Chondrocyte (in vitro differentiated cells): Measurements from ENCODE around the gene PRKAR1B. TPM values are rescaled to one million over a fixed set of nuclear protein-coding genes. Genes with fewer than 3 reads are reported as not detected.

Experiments
- DNase-seq: peaks from one replicate; pipeline ENCODE4 v3.0.0; 2021; ENCODE audit warnings: mixed read lengths, low spot score
- H3K27ac Mint-ChIP-seq: one replicate; pipeline ENCODE4 v1.8.0; 2021; ENCODE audit warnings: mild to moderate bottlenecking, moderate library complexity, mixed read lengths; ENCODE audit not compliant: unreplicated experiment
- H3K27me3 Mint-ChIP-seq: 2 replicates; pipeline ENCODE4 v1.8.0; 2021; ENCODE audit warnings: low read depth, mixed read lengths
- H3K36me3 Mint-ChIP-seq: 2 replicates; pipeline ENCODE4 v1.8.0; 2021; ENCODE audit warnings: low read depth, mixed read lengths
- H3K4me1 Mint-ChIP-seq: 2 replicates; pipeline ENCODE4 v1.8.0; 2021; ENCODE audit warnings: low read depth, mild to moderate bottlenecking, mixed read lengths
- H3K4me3 Mint-ChIP-seq: one replicate; pipeline ENCODE4 v1.8.0; 2021; ENCODE audit warnings: mild to moderate bottlenecking, moderate library complexity, mixed read lengths; ENCODE audit not compliant: unreplicated experiment
- H3K9me3 Mint-ChIP-seq: 2 replicates; pipeline ENCODE4 v1.8.0; 2021; ENCODE audit warnings: low read depth, mixed read lengths
- total RNA-seq: library from RNA; stranded (reverse); gene quantifications from 3 replicates; pipeline ENCODE4 v1.2.1, GENCODE V29; 2021
- TF ChIP-seq, protein P1 (sequence below): fragments of 200-600 bp; sonication (generic); IDR thresholded peaks from 2 replicates; pipeline ENCODE4 v1.5.0; 2021; ENCODE audit warnings: antibody characterized with exemption, mild to moderate bottlenecking, moderate library complexity

The PRKAR1B gene
- total RNA-seq, 1 donor from 2014 or later, result 7.7 TPM

DNA sequence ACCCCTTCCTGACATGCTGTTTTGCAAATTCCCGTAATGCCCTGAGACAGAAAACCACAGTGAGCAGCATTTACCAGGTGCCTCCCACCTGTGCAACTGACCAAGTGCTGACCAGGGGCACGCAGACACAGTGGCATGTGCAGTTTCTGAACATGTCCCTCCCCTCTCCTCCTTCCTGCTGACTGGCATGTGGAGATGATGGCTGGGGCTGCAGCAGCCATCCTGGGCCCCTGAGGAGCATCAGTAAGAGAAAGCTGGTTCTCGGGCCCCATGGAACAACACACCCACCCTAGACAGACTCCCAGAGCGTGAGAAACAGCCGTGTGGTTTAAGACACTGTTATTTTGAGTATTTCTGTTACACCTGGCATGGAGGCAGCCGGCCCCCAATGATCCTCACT lies 141.2 kb downstream of the PRKAR1B start:
- DNase-seq, result no peak
- Mint-ChIP-seq H3K4me1 (peaks cover 33% of the 10 kb centered on the region), H3K36me3 (peaks cover 10% of the 10 kb centered on the region), H3K27ac (no peak overlapping the region), H3K4me3 (no peak overlapping the region), H3K27me3 (no peaks in the 10 kb centered on the region), H3K9me3 (peaks cover 9% of the 10 kb centered on the region)
- TF ChIP-seq, protein P1, sequence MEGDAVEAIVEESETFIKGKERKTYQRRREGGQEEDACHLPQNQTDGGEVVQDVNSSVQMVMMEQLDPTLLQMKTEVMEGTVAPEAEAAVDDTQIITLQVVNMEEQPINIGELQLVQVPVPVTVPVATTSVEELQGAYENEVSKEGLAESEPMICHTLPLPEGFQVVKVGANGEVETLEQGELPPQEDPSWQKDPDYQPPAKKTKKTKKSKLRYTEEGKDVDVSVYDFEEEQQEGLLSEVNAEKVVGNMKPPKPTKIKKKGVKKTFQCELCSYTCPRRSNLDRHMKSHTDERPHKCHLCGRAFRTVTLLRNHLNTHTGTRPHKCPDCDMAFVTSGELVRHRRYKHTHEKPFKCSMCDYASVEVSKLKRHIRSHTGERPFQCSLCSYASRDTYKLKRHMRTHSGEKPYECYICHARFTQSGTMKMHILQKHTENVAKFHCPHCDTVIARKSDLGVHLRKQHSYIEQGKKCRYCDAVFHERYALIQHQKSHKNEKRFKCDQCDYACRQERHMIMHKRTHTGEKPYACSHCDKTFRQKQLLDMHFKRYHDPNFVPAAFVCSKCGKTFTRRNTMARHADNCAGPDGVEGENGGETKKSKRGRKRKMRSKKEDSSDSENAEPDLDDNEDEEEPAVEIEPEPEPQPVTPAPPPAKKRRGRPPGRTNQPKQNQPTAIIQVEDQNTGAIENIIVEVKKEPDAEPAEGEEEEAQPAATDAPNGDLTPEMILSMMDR, result no peak

DNA sequence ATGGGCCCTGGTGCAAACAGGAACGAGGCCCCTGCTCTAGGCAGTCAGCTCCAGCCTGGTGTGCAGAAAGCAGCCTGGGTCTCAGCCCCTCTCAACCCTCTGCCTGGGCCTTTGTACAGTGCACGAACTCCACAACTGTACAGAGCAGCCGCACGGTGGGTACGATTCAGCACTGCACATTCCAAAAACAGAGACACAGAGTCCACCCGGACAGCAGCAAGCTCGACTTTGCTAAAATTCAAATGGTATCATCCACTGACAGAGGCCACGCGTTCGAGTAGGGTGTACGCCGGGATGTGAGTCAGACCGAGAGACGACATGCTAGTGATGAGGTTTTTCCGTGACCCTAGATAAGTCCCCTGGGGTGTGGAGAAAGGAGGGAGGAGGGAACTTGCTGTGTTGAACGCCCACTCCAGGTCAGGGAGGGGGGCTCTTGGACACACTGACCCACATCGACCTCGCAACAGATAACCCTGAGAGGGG lies 141.8 kb downstream of the PRKAR1B start:
- H3K27ac Mint-ChIP-seq, result no peak overlapping the region
- no peaks in the 10 kb centered on the region for H3K27me3 Mint-ChIP-seq
- DNase-seq, result no peak
- TF ChIP-seq, protein P1, result no peak
- H3K4me1 Mint-ChIP-seq, result peaks cover 27% of the 10 kb centered on the region
- H3K4me3 Mint-ChIP-seq, result no peak overlapping the region
- H3K9me3 Mint-ChIP-seq, result peaks cover 9% of the 10 kb centered on the region
- peaks cover 10% of the 10 kb centered on the region for H3K36me3 Mint-ChIP-seq

DNA sequence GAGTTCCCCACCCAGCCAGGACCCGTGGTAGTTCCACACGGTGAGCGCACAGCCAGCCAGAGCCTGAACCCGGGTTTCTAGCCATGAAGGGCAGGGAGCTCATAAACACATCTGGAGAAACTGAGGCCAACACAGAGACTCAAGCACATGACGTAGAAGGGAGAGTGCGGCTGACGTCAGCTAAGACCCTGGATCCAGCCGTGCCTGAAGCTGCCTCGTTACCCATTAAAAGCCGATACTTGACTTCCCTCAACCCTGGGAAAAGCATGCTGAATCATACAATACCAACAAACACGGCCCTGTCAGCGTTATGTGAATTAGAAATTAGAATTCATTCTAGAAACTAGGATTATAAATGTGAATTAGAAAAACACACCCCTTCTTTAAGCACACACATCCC lies 142.3 kb downstream of the PRKAR1B start:
- H3K36me3 Mint-ChIP-seq, result peaks cover 10% of the 10 kb centered on the region
- no peak overlapping the region for H3K4me3 Mint-ChIP-seq
- TF ChIP-seq, protein P1, result no peak
- no peak overlapping the region for H3K27ac Mint-ChIP-seq
- H3K4me1 Mint-ChIP-seq, result peaks cover 23% of the 10 kb centered on the region
- H3K9me3 Mint-ChIP-seq, result peaks cover 9% of the 10 kb centered on the region
- DNase-seq, result no peak
- no peaks in the 10 kb centered on the region for H3K27me3 Mint-ChIP-seq

DNA sequence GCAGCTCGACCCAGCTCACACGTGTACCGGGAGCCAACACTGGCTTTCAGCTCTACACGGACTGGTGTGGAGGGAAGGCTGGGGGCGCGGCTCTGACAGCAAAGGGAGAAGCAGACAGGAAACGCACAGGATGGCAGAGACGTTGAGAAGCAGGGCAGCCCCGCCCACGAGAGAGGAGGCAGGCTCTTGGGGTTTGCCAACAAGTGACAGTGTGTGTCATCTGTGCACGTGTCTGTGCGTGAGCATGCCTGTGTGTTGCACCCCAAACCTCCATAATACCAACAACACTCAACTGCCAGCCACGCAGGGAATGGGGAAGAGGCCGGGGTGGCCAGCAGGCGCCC lies 143.0 kb downstream of the PRKAR1B start:
- DNase-seq, result no peak
- H3K4me3 Mint-ChIP-seq, result no peak overlapping the region
- H3K9me3 Mint-ChIP-seq, result peaks cover 9% of the 10 kb centered on the region
- H3K27me3 Mint-ChIP-seq, result no peaks in the 10 kb centered on the region
- H3K36me3 Mint-ChIP-seq, result peaks cover 10% of the 10 kb centered on the region
- TF ChIP-seq, protein P1, result no peak
- H3K27ac Mint-ChIP-seq, result no peak overlapping the region
- H3K4me1 Mint-ChIP-seq, result peaks cover 20% of the 10 kb centered on the region

DNA sequence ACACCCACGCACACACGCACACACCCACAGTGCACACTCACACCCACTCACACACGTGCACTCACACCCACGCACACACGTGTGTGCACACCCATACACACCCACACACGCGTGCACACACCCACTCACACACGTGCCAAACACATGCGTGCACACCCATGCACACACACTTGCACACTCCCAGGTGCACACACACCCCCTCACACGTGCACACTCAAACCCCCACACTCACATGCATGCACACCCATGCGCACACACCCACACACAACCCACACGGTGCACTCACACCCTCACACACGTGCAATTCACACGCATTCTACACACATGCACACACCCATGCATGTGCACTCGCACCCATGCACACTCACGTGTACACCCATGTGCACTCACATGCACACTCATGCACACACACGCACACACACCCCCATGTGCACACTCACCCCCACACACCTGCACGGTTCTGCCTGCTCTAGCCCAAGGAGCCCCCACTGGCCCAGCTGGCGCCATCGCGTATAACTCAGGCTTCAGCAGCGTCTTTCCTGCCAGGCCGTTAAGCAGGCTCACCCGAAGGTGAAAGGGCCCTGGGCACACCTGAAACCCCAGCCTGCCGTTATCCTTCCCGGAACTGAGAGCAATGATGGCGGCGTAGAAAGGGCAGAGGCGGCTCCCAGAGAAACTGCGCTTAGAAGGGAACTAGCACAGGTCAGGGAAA lies 143.5 kb downstream of the PRKAR1B start:
- Mint-ChIP-seq H3K9me3 (peaks cover 8% of the 10 kb centered on the region), H3K27me3 (no peaks in the 10 kb centered on the region), H3K27ac (no peak overlapping the region), H3K4me3 (no peak overlapping the region), H3K4me1 (peaks cover 20% of the 10 kb centered on the region), H3K36me3 (peaks cover 9% of the 10 kb centered on the region)
- TF ChIP-seq, protein P1, result no peak
- DNase-seq, result no peak
